ENCODE measurements around the gene F2.

F2 gene

DNA sequence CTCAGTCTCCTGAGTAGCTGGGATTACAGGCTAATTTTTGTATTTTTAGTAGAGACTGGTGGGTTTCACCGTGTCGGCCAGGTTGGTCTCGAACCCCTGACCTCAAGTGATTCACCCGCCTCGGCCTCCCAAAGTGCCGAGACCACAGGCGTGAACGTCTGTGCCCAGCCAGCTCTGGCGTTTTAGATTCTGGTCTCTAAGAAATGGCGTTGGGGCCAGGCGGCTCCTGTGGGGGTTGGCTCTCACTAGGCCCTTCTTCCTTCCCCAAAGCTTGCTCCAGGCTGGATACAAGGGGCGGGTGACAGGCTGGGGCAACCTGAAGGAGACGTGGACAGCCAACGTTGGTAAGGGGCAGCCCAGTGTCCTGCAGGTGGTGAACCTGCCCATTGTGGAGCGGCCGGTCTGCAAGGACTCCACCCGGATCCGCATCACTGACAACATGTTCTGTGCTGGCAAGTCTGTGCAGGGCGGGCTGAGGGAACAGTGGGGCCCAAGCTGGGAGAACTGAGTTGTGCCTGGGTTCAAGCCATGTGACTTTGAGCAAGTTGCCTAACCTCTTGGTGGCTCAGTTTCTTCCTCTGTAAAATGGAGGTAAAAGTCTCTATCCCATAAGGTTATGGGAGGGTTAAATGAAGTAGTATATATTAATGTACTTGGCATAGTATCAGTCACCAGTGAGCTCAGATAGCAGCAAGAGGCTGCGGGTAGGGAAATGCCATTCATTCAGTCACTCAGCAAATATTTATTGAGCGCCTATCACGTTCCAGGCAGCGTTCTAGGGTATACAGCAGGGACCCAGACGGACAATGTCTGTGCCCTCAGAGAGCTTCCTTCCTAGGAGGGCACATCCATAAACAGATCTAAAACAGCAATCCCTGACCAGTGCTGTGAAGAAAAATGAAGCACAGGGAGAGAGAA lies 10.4 kb downstream of the F2 start:
- TF ChIP-seq, protein P1, sequence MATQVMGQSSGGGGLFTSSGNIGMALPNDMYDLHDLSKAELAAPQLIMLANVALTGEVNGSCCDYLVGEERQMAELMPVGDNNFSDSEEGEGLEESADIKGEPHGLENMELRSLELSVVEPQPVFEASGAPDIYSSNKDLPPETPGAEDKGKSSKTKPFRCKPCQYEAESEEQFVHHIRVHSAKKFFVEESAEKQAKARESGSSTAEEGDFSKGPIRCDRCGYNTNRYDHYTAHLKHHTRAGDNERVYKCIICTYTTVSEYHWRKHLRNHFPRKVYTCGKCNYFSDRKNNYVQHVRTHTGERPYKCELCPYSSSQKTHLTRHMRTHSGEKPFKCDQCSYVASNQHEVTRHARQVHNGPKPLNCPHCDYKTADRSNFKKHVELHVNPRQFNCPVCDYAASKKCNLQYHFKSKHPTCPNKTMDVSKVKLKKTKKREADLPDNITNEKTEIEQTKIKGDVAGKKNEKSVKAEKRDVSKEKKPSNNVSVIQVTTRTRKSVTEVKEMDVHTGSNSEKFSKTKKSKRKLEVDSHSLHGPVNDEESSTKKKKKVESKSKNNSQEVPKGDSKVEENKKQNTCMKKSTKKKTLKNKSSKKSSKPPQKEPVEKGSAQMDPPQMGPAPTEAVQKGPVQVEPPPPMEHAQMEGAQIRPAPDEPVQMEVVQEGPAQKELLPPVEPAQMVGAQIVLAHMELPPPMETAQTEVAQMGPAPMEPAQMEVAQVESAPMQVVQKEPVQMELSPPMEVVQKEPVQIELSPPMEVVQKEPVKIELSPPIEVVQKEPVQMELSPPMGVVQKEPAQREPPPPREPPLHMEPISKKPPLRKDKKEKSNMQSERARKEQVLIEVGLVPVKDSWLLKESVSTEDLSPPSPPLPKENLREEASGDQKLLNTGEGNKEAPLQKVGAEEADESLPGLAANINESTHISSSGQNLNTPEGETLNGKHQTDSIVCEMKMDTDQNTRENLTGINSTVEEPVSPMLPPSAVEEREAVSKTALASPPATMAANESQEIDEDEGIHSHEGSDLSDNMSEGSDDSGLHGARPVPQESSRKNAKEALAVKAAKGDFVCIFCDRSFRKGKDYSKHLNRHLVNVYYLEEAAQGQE (IDR thresholded peaks at IDR 0.05; ENCODE audit: insufficient replicate concordance, low read depth): no peak
- TF ChIP-seq SPI1 (IDR thresholded peaks at IDR 0.05; ENCODE audit: borderline replicate concordance, low read depth) (no peak), POLR2AphosphoS5 (IDR thresholded peaks at IDR 0.05; ENCODE audit: low read depth) (no peak), GABPA (IDR thresholded peaks at IDR 0.05; ENCODE audit: low read depth) (no peak)
- TF ChIP-seq, protein P2, sequence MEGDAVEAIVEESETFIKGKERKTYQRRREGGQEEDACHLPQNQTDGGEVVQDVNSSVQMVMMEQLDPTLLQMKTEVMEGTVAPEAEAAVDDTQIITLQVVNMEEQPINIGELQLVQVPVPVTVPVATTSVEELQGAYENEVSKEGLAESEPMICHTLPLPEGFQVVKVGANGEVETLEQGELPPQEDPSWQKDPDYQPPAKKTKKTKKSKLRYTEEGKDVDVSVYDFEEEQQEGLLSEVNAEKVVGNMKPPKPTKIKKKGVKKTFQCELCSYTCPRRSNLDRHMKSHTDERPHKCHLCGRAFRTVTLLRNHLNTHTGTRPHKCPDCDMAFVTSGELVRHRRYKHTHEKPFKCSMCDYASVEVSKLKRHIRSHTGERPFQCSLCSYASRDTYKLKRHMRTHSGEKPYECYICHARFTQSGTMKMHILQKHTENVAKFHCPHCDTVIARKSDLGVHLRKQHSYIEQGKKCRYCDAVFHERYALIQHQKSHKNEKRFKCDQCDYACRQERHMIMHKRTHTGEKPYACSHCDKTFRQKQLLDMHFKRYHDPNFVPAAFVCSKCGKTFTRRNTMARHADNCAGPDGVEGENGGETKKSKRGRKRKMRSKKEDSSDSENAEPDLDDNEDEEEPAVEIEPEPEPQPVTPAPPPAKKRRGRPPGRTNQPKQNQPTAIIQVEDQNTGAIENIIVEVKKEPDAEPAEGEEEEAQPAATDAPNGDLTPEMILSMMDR (IDR thresholded peaks at IDR 0.05; ENCODE audit: insufficient read depth, low read length): no peak
- Histone ChIP-seq H3K27me3 (ENCODE audit: insufficient read depth, poor library complexity, severe bottlenecking) (no peaks in the 10 kb centered on the region), H3K27ac (replicated peaks) (no peak overlapping the region), H3K4me3 (replicated peaks; ENCODE audit: insufficient read depth, low read length) (no peak overlapping the region)
- no peak for DNase-seq (ENCODE audit: low read depth in 1 of 2, low spot score in 1 of 2)

DNA sequence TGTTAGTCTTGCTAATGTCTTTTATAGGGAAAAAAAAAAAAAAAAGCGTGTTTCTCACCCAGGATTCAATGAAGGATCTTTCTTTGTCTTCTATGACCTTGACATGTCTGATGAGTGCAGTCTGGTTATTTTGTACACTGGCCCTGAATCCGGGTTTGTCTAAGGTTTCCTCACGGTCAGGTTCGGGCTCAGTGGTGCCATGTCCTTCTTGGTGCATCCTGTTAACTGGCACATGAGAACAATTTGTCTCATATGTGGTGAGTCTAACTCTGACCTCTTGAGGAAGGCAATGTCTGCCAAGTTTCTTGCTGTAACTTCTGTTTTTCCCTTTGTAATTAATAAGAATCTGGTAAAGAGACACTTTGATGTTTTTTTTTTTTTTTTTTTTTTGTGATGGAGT lies 12.5 kb downstream of the F2 start:
- Histone ChIP-seq H3K27ac (replicated peaks) (no peak overlapping the region), H3K27me3 (ENCODE audit: insufficient read depth, poor library complexity, severe bottlenecking) (no peaks in the 10 kb centered on the region), H3K4me3 (replicated peaks; ENCODE audit: insufficient read depth, low read length) (no peak overlapping the region)
- DNase-seq (ENCODE audit: low read depth in 1 of 2, low spot score in 1 of 2): no peak
- no peak for TF ChIP-seq SPI1 (IDR thresholded peaks at IDR 0.05; ENCODE audit: borderline replicate concordance, low read depth)
- TF ChIP-seq, protein P2 (IDR thresholded peaks at IDR 0.05; ENCODE audit: insufficient read depth, low read length): no peak

DNA sequence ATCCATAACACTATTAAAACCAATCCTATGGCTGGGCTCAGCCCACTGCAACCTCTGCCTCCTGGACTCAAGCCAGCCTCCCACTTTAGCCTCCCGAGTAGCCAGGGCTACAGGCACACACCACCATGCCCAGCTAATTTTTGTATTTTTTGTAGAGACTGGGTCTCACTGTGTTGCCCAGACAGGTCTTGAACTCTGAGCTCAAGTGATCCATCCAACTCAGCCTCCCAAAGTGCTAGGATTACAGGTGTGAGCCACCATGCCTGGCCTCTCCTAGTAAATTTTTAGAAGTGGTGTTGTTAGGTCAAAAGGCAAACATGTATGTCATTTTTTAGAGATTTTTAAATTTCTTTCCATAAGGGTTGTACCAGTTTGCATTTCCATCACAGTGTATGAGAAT lies 14.2 kb downstream of the F2 start:
- DNase-seq (ENCODE audit: low read depth in 1 of 2, low spot score in 1 of 2): no peak
- H3K27me3 ChIP-seq (ENCODE audit: insufficient read depth, poor library complexity, severe bottlenecking): no peaks in the 10 kb centered on the region
- no peak overlapping the region for H3K27ac ChIP-seq (replicated peaks)
- no peak overlapping the region for H3K4me3 ChIP-seq (replicated peaks; ENCODE audit: insufficient read depth, low read length)
- TF ChIP-seq POLR2AphosphoS5 (IDR thresholded peaks at IDR 0.05; ENCODE audit: low read depth): no peak
- TF ChIP-seq, protein P2 (IDR thresholded peaks at IDR 0.05; ENCODE audit: insufficient read depth, low read length): no peak
- no peak for TF ChIP-seq SPI1 (IDR thresholded peaks at IDR 0.05; ENCODE audit: borderline replicate concordance, low read depth)
- no peak for TF ChIP-seq GABPA (IDR thresholded peaks at IDR 0.05; ENCODE audit: low read depth)
- TF ChIP-seq, protein P1 (IDR thresholded peaks at IDR 0.05; ENCODE audit: insufficient replicate concordance, low read depth): no peak
